GM19467 (cell line): ENCODE data around the gene GNB1.
A peak's percentile ranks its signal among the peaks of the same experiment; 100 is the strongest.

ENCODE experiments used
- ATAC-seq: cut with Tn5 transposase; IDR thresholded peaks from one replicate; pipeline ENCODE4 v1.9.1; 2021; ENCODE audit warnings: mild to moderate bottlenecking, moderate library complexity; ENCODE audit not compliant: unreplicated experiment

Gene GNB1

DNA sequence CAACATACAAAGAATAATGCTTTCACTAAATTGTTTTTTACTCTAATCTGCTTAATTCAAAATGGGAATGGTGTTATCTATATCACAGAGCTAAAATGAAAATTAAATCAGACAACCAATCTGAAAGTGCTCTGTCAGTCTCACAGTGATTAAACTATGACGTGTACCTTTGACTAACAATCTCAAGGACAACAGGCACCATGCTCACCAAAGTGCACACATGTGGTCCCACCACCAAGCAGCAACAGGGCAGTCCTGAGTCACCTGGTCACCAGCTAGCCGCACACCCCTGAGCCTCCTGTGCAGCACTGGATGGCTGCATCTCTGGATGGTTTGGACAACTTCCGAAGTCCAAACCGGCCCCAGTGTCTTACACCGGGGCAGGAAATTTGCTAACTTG lies 58.1 kb downstream of the GNB1 start:
- ATAC-seq = no peak

DNA sequence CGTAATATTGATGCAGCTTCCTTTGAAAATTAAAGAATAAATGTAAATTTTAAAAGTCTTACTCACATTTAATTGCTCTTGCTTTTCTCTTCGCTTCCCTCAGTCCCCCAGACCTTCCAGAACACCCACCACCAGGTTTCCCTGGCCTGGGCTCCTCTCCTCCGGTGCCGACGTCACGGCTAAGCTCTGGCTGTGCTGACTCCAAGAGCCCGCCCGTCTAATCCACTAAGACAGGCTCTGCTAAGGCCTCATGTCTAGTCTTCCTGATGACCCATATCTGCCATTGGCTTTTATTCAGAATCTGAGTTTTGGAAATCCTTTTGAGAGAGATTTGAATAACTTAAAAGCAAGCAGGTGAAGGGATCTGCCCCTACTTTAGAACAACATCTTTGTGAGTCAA lies 58.7 kb downstream of the GNB1 start:
- ATAC-seq = no peak

DNA sequence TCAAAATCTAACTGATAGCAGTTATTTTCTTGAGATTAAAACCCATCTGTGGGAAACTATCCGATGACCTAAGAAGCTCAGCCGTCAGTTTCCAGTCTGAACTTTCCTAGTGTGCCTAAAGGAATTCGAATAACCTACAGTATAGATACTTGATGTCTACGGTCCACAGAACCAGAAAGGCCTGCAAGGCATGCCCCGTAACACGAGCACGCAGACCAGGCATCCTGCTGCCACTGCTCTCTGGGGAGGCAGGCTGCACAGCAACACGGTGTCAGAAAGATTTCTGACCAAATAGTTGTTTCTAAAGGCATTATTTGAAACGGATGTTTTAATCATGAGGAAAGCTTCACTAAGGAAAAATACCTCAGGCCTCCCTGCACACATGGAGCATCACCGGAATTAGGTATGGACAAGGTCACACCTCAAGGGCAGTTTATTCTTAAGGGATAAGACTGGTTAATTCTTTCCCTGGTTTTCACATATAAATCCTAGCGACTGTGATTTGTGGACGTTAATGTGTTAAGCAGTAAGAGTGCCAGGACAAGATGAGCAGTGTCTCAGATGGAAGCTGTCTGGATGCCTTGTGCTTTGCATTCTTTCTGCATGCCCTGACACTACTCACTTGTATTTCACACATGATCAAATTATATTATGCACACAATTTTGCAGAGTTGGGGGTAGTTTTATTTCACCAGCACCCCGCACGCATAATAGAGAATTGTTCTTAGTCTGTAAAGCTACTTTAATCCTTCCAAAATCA lies 63.6 kb downstream of the GNB1 start:
- no peak for ATAC-seq

DNA sequence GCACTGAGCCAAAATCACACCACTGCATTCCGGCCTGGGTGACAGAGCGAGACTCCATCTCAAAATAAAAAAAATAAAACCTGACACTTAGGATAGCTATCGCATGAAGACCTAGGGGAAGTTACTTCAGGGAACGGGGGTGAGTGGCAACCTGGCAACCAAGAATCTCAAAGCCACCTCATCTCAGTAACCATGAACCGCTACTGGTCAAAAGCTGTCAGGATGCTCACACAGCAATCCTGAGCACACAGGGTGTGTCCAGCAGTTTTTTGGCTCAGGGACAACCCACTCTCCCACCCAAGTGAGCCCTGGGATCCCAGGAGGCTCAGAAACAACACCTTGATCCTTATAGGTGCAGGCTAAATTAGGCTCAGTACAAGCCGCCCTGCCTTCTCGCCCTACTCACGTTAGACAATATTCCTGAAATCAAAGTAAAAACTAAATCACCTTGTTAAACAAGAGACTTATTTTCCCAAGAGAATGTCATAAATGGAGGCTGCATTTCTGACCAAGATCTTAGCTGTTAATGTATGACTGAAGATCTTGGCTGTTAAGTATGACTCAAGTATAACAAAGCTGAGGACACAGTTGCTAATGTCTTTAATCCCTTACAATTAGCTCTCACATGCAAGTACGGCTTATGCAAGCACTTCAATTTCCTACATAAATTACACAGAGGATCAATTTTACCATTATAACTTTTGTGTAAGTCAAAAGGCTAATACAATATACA lies 64.4 kb downstream of the GNB1 start:
- no peak for ATAC-seq

DNA sequence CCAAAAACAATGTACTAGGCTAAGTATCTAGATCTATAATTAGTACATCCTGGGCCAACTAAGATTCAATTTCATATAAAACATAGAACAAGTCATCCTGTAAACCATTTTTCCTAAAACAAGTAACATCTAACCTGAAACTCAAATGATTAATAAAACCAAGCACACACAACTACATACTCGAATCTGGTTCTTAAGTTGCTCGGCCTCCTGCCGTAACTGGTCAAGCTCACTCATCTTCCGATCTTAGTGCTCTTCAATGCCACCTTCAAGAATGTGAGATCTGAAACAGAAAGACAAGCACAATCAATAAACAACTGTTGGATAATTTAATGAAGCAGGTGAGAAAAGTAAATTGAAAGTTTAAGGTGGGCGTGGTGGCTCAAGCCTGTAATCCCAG lies 65.7 kb downstream of the GNB1 start:
- no peak for ATAC-seq

DNA sequence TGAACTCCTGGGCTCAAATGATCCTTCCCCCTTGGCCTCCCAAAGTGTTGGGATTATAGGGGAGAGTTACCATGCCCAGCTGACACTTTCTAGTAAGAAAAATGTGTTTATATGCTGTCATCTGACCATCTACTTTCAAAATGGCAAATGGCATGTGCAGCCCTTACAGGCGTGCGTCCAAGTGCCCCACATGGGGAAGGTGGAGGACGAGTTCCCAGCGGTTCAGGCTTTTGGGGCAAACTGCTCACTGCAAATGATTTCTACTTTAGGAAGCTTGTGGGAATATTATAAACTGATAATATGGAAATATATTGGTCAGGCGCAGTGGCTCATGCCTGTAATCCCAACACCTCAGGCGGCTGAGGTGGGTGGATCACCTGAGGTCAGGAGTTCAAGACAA lies 71.1 kb downstream of the GNB1 start:
- no peak for ATAC-seq

DNA sequence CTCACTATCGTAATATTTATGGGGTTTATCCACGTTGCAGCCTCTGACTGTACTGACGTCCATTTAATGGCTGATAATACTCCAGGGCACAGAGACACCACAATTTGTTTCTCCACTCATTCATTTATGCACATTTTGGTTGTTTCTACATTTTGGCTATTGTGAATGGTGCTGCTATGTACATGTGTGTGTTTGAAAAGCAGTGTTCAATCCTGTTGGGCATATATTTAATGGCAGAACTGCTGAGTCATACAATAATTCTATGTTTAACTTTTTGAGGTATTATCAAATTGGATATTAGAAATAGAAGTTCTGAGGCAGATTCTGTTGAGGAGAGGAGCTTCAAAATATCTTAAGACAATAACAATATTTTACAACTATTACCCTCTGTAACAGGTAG lies 73.7 kb downstream of the GNB1 start:
- ATAC-seq = no peak

DNA sequence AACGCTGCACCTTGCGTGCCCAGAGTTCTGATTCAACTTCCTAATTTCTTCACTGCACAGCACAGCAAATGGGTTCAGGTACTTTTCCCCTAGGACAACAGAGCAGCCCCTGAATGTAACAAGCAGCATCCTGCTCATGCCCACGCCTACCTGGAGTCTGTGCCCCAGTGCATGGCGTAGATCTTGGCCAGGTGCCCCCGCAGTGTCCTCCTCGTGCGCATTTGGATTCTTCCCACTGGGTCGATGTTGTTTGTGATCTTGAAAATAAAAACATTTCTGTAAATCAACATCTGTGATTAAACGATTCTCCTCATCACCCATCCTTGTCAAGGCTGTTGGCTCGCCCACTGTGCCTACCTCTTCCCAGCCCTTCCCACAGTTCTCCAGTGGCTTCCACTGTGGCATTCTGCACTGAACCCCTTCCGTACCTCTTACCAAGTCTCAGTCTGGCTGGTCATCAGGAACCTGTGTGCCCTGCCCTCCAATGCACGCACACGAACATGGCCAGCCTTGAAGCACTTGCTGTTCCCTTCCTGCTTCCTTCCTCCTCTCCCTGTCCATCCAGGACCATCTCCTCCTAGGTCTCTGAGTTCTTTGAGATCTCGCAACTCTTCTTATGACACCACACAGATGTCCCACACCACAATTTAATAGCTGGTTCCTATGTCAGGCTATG lies 75.1 kb downstream of the GNB1 start:
- ATAC-seq = no peak

DNA sequence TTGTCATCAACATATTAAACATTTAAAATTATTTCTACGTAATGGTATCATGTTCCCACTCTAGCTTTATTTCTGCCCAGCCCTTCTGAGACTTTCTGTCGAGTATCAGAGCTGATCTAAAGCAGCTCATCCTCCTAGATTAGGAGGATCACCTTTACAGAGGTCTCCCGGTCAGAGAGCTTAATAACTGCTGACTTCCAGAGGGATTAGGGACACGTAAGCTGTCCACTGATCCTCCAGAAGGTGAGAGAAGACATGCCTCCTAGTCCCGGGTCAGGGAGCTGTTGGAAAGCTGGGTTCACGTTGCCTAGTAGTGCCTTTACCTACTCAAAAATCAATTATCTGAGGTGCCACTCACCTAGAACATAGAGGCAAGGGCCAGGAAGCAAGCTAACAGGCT lies 81.4 kb downstream of the GNB1 start:
- ATAC-seq = no peak

DNA sequence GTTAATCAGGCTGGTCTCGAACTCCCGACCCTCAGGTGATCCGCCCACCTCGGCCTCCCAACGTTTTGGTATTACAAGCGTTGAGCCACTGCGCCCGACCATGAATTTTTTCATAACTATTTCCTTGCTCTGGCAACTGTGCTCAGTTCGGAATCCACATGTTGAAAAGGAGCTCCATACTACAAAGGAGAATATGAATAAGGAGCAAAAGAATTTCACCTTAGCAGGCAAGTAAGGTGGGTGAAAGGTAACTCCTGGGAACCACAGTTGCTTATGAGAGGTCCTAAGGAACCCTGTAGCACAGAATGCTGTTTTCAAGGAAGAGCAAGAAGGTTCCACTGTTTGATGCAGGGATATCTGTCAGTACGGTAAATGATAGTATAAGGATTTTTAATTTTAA lies 82.7 kb downstream of the GNB1 start:
- ATAC-seq = no peak

DNA sequence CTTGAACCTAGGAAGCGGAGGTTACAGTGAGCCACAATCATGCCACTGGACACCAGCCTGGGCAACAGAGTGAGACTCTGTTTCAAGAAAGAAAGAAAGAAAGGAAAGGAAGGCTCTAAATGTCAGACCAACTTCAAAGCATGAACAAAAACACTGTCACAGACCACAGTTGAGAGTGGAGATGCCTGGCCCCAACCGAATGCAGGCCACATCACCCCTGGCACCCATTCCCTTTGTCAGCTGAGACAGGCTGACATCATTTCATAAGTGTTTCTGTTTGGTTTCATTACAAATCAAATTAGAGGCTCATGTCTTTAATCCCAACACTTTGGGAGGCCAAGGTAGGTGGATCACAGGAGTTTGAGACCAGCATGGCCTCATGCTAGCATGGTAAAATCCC lies 84.0 kb downstream of the GNB1 start:
- no peak for ATAC-seq

DNA sequence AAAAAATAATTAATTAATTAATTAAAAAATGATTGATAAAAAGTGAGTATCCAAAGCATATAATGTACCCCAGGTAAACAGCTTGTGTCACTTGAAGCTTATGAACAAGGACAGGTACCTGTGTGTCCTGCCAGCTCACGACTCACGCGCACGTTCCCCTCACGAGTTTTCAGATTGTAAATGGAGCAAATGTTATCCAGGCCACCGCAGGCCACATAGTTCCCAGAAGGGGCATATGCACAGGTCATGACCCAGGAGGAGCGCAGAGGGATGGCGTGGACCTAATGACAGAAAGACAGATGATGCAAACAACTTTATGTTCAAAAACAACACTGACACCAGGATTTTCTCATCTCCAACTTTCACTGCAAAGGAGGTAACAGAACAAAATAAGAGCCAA lies 86.6 kb downstream of the GNB1 start:
- no peak for ATAC-seq

DNA sequence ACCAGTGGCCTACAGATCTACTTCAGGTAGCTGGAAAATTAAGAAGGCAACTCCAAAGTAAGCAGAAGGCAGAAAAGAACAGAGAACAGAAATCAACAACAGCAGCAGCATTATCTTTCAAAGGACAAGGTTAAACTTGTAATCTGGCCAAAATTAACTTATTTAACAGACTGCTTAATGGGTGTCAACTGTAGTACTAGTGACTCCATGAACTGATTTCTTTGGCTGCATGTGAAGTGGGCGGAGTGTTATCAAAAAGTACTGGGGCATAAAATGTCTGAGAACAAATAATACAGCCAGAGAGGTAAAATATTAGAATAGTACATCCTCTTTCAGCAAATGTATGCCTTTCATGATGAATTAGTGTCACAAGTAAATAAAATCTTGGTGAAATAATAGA lies 88.0 kb downstream of the GNB1 start:
- ATAC-seq = no peak

DNA sequence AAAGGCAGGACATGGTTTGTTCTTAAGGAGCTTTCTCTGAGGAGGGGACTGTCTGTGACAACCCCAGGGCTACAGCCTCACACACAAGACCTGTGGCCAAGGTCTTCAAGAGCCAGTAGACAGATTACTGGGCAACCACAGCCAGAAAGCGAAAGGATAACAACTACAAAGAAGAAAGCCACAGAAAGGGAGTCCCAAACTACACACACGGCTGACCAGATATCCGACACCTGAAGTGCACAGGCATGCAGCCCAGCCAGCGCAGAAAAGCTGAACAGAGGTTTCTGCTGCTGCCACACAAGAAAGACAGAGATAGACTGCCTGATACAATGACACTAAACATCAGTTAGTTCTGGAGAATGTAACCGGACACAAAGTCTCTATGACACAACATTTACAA lies 91.2 kb downstream of the GNB1 start:
- ATAC-seq = peak; percentile 81

DNA sequence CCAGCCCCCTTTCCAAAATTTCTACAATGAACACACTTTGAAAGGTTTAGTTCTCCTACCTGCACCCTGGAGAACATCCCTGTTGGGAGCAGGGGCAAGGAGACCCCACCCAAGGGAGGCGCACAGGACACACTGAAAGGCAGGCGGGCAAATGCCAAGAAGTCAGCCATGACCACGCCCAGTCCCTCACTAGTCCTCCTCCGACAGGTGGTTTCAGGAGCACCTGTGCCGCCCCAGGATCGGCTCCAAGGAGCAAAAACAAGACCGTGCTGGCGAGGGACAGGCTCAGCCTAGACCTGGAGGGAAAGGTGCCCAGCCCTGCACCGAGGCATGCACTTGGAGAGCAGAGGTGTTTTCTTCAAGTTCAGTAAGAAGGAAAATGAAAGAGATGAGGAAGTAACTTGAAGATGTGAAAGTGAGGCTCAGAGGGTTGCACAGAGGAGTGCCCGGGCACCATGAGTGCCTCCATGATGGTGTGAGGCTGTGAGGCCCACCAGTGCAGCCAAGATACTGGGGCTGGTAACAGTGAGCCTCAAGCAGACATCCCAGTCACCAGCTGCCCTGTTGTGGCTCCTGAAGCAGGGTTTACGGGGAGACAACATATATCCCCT lies 93.1 kb downstream of the GNB1 start:
- no peak for ATAC-seq

DNA sequence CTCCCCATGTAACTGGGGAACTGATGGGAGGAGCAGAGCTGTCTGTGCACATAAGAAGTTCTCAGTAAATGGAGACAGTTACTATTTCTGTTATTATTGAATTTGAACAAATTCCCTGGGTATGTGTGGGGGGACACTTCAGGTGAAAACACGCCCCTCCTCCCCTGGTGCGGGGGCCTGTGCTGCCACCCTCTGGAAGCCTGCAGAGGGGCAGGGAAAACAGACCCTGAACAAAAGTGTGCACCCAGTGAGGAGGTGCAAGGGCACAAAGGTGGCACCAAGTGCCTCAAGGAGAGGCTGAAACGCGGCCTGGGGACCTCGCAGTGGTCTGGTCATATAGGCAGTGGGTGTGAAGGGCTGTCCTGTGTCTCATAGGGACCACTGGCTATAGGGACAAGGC lies 94.4 kb downstream of the GNB1 start:
- no peak for ATAC-seq

DNA sequence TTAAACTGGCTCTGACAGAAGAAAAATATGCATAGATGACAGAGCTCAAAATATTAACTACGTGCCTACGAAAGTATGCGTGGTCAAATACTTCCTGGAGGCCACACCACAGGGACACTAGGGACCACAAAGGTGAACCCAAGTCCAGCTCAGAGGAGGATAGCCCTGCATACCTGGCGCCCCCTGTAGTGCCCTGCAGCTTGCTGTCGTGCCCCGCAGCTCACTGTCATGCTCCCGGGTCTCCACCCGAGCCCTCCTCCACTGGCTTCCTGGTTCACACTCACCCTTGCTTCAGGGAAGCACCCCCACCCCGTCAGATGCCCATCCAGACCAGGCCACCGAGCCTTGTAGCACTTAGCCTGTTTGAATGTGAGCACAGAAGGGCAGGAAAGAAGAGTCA lies 95.9 kb downstream of the GNB1 start:
- ATAC-seq = no peak

DNA sequence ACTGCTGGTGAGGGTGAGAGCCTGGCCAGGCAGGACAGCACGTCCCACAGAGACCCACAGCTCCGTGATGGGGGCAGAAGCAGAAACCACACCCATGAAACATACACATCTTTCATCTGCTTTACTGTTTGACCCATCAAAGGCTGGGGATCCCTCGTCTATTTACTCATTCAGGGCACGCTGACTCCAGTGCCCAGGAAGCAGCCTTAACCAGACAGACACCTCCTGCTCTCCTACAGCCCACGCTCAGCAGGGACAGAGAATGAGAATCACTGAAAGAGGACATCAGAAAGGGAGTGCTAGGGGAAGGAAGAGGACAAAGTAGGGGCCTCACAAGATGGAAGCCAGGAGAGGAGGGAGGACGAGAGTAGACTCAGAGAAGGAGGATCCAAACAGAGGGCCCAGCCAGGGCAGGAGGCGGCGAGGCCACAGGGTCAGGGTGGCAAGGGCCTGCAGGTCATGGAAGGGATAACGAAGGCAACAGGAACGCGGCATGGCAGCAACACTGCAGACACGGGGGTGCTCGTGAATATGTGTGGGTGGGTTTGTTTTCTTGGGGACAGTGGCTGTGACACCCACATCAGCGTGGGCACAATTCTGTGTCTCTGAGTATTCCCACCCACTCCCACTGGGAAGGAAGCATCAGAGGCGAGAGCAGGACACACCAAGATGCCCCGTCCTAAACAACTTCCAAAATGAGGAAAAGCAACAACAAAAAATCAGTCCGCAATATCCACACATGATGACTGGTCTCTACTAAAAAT lies 97.2 kb downstream of the GNB1 start:
- ATAC-seq = no peak

DNA sequence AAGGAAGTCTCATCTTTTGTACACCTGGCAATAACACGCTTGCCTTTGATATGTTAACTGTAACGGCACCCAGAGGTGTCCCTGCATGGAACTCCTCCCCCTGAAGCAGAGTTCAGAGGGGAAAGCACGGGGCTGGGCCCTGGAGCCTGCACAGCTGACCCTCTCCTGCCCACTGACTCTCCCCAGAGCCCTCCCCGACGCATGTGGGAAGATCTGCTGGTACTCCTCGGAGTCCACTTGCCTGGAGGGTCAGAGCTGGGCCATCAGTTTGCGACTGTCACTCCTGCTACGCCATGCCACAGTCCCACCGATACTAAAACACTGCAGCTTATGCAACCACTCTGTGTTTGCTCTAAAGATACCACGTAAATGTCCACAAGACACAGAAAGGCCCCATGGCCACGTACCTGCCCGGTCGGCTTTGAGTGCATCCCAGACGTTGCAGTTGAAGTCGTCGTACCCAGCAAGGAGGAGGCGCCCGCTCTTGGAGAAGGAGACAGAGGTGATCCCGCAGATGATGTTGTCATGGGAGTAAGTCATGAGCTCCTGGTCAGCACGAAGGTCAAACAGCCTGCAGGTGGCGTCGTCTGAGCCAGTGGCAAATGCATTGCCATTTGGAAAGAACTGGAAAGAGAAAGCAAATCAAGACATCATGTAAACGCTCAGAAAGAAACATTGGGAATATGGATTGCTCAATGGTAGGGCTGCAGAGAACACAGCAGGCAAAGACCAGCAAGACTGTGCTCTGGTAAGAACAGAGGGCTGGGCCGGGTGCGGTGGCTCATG lies 102.0 kb downstream of the GNB1 start:
- ATAC-seq = no peak

DNA sequence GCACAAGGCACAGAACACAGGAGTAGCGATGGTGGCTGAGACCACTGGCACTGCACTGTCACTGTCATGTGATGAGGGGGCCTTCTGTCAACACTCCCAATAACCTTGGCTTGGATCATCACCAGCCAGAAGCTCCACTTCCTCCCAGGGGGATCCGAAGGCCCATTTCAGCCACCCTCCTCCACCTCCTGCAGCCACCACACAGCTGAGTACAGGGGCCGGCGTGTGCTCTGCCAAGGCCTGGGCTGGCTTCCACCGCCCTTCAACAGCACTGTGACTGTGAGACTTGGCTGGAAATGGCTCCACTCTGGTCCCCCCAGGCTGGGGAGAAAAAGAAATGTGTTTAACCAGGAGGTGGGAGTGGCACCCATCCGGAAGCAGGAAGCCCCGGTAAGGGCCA lies 102.8 kb downstream of the GNB1 start:
- no peak for ATAC-seq
